Astrocyte (in vitro differentiated cells and primary cell): ENCODE data around the gene RIMBP2.

Experiments used
- CTCF ChIP-seq: IDR thresholded peaks from 2 replicates; pipeline ENCODE4 v1.5.1; 2011; ENCODE audit warnings: low read depth, mild to moderate bottlenecking, inconsistent platforms, low read length, moderate library complexity; ENCODE audit not compliant: insufficient read depth
- EZH2 ChIP-seq: IDR thresholded peaks from 2 replicates; pipeline ENCODE4 v1.6.1; 2012; ENCODE audit warnings: mild to moderate bottlenecking, low read length, inconsistent platforms; ENCODE audit not compliant: insufficient read depth

- no peak for TF ChIP-seq CTCF
- no peak for TF ChIP-seq EZH2
These were observed 269.0 kb downstream of the RIMBP2 start for GRCh38 chr12:130446846-130447654.
